ENCODE results near the gene PTPRK. TPM values are rescaled to one million over a fixed set of nuclear protein-coding genes. Genes with fewer than 3 reads are reported as not detected.

Gene PTPRK
- total and polyA plus RNA-seq, 2 experiments from 2014 or later, result 26.9 to 56.4 TPM

GRCh38 chr6:128532827-128533226 lies 12.4 kb upstream of the PTPRK start:
- no peaks in the 10 kb centered on the region for H3K4me1 Mint-ChIP-seq
- DNase-seq (ENCODE audit: low spot score) (no peak), ATAC-seq (no peak)
- Histone ChIP-seq H3K27me3 (ENCODE audit: insufficient read depth) (no peaks in the 10 kb centered on the region), H2AFZ (no peak overlapping the region), H3K4me1 (ENCODE audit: insufficient read depth) (no peaks in the 10 kb centered on the region), H3F3A (replicated peaks; ENCODE audit: low read depth) (no peaks in the 10 kb centered on the region), H3K27ac (ENCODE audit: low read depth) (no peak overlapping the region), H3K4me2 (no peak overlapping the region), H4K20me1 (replicated peaks; ENCODE audit: insufficient read depth) (no peaks in the 10 kb centered on the region), H3K36me3 (ENCODE audit: insufficient read depth) (no peaks in the 10 kb centered on the region), H3K4me3 (no peak overlapping the region), H3K79me2 (replicated peaks; ENCODE audit: insufficient read depth) (no peaks in the 10 kb centered on the region), H3K9me2 (ENCODE audit: insufficient read depth) (no peaks in the 10 kb centered on the region)
- no peaks in the 10 kb centered on the region for H3K27me3 Mint-ChIP-seq (ENCODE audit: insufficient read depth, low read depth, poor library complexity)
- no peaks in the 10 kb centered on the region for H3K9me3 Mint-ChIP-seq
- no peak overlapping the region for H3K4me3 Mint-ChIP-seq
- H3K27ac Mint-ChIP-seq, result no peak overlapping the region
- TF ChIP-seq JUNB (IDR thresholded peaks at IDR 0.05; ENCODE audit: unreplicated experiment) (no peak), ETS1 (IDR thresholded peaks at IDR 0.05) (no peak), STAT1 (IDR thresholded peaks at IDR 0.05; ENCODE audit: unreplicated experiment) (no peak), ZNF331 (CRISPR knock-in tag; IDR thresholded peaks at IDR 0.05; ENCODE audit: low read depth) (no peak), EZH2 (IDR thresholded peaks at IDR 0.05; ENCODE audit: low read depth, unreplicated experiment) (no peak), REST (IDR thresholded peaks at IDR 0.05; ENCODE audit: unreplicated experiment) (no peak), ZNF462 (CRISPR knock-in tag; IDR thresholded peaks at IDR 0.05) (no peak), NANOG (IDR thresholded peaks at IDR 0.05; ENCODE audit: borderline replicate concordance) (no peak), ZNF114 (CRISPR knock-in tag; IDR thresholded peaks at IDR 0.05) (no peak), CREB1 (CRISPR knock-in tag; IDR thresholded peaks at IDR 0.05; ENCODE audit: low read depth) (no peak), POLR2AphosphoS5 (IDR thresholded peaks at IDR 0.05; ENCODE audit: low read depth) (no peak), EZH2phosphoT487 (IDR thresholded peaks at IDR 0.05; ENCODE audit: unreplicated experiment) (no peak)
- no peaks in the 10 kb centered on the region for H3K36me3 Mint-ChIP-seq (ENCODE audit: low read depth)
